ENCODE measurements around the gene SLC6A12. TPM values are rescaled to one million over a fixed set of nuclear protein-coding genes. Genes with fewer than 3 reads are reported as not detected.
"Not testable (repeated sequence)": the region's sequence is repeated elsewhere in the genome, so short reads cannot be mapped to it uniquely, and the experiment has no call there.

Gene SLC6A12
- total RNA-seq, 4 donors from 2014 or later, result 1.2 to 13.5 (median 3.0) TPM

DNA sequence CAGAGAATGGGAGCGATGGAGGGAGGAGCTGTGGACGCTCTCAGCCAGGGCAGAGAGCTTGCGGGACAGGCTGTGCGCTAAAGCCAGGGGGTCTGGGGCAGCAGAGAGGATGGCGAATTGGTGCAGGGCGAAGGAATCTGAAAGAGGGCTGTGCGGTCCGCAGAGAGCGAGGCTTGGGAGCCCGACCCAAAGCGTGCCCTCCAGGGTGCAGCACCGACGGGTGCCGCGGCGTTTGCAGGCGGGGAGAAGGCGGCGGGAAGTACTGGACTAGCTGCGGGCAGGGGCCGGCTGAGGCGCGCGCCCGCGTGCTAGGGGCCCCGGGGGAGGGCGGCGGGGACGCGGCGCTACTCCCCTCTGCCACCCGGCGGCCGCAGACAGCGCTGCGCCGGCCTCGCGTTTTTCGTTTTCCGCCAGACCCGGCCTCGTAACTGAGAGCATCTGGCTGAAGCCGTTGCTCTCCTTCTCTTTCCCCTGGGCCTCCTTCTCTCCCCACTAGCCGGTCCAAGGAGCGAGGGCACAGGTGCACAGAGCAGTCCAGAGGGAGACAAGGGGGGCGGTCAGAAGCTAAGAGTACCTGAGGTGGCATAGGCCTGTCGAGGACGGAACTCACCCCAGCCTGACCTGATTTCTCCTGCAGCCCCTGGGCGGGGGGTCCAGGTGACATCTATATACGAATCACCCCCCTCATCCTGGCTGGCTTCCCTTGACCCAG, 24.9 kb downstream of the SLC6A12 start:
- TF ChIP-seq POLR2AphosphoS5 (IDR thresholded peaks at IDR 0.05) (no peak), POLR2A (IDR thresholded peaks at IDR 0.05) (no peak), EP300 (IDR thresholded peaks at IDR 0.05; ENCODE audit: low read depth) (no peak)
- TF ChIP-seq, protein P1, sequence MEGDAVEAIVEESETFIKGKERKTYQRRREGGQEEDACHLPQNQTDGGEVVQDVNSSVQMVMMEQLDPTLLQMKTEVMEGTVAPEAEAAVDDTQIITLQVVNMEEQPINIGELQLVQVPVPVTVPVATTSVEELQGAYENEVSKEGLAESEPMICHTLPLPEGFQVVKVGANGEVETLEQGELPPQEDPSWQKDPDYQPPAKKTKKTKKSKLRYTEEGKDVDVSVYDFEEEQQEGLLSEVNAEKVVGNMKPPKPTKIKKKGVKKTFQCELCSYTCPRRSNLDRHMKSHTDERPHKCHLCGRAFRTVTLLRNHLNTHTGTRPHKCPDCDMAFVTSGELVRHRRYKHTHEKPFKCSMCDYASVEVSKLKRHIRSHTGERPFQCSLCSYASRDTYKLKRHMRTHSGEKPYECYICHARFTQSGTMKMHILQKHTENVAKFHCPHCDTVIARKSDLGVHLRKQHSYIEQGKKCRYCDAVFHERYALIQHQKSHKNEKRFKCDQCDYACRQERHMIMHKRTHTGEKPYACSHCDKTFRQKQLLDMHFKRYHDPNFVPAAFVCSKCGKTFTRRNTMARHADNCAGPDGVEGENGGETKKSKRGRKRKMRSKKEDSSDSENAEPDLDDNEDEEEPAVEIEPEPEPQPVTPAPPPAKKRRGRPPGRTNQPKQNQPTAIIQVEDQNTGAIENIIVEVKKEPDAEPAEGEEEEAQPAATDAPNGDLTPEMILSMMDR (IDR thresholded peaks at IDR 0.05), result peak; percentile 41 to 81 (median 60)
- Histone ChIP-seq H3K27ac (no peak overlapping the region), H3K9me3 (no peaks in the 10 kb centered on the region), H3K4me1 (peaks cover 3 to 9% (median 6%) of the 10 kb centered on the region in 4 donors), H3K4me3 (peak overlapping the region; percentile 19 to 44 (median 28)), H3K27me3 (peaks cover 3% of the 10 kb centered on the region), H3K36me3 (no peaks in the 10 kb centered on the region)
- WGBS, 2 donors (ENCODE audit: low coverage in 1 of 2), result 8 to 28% methylated on average over 5 to 48 of the region's 52 CpGs
- in situ Hi-C loops (cut with MboI; ENCODE audit: low pct_ligation_motif_present in 1 of 4, low pct_unique_long_range_greater_than_20kb in 1 of 4, low sequenced_read_pairs in 3 of 4), result no loop called here
- peak; percentile 59 for DNase-seq
- intact Hi-C loops (cut with DNase I; ENCODE audit: low total_unique reads), result no loop called here

DNA sequence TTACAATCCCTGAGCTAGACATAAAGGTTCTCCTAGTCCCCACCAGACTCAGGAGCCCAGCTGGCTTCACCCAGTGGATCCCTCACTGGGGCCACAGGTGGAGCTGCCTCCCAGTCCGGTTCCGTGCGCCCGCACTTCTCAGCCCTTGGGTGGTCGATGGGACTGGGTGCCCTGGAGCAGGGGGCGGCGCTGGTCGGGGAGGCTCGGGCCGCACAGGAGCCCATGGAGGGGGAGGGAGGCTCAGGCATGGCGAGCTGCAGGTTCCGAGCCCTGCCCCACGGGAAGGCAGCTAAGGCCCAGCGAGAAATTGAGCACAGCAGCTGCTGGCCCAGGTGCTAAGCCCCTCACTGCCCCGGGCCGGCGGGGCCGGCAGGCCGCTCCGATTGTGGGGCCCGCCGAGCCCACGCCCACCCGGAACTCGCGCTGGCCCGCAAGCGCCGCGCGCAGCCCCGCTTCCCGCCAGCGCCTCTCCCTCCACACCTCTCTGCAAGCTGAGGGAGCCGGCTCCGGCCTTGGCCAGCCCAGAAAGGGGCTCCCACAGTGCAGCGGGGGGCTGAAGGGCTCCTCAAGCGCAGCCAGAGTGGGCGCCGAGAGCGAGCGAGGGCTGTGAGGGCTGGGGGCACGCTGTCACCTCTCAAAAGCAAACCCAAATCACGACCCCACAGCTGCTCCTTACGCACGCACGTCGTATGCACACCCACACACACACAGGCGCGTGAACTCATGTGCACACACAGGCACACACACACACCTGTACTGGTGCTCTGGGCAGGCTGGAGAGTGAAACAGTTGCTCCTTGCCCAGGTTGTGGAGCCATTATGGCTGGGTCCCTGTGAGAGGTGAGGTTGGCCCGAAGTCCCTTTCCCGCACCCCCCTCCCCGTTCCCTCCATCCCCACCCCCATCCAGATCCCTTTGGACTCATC, 25.7 kb downstream of the SLC6A12 start:
- H3K27me3 ChIP-seq; H3K9me3 ChIP-seq; H3K27ac ChIP-seq; H3K36me3 ChIP-seq; in situ Hi-C loops (cut with MboI; ENCODE audit: low pct_ligation_motif_present in 1 of 4, low pct_unique_long_range_greater_than_20kb in 1 of 4, low sequenced_read_pairs in 3 of 4); H3K4me1 ChIP-seq; intact Hi-C loops (cut with DNase I; ENCODE audit: low total_unique reads); DNase-seq: not testable (repeated sequence)
- peak overlapping the region in 3 of 4 donors; percentile 19 to 44 (median 37) for H3K4me3 ChIP-seq
- 39 to 70% methylated on average over 2 to 46 of the region's 53 CpGs for WGBS, 2 donors (ENCODE audit: low coverage in 1 of 2)

DNA sequence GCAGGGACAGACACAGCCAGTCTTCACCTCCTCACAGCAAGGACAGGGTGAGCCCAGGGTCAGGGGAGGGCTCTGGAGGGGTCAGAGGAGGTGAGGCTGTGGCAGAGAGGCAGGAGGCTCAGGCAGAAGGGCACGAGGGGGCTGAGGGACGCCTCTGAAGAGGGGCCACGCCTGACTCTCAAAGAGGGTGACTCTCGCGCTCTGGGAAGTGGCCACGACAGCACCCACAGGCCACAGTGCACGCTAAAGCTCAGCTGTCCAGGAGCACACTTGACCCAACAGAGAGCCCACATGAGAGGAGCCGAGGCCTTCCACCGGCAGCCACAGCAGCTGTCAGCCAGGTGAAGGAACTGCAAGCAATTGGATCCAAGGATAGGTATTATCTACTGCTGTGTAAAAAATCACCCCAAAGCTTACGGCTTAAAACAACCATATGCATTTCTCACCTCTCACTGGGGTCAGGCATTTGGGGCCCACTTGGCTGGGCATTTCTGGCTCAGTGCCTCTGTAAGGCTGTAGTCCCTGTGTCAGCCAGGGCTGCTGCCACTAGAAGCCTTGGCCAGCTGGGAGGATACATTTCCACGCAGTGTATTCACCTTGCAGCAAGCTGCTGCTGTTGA, 27.8 kb downstream of the SLC6A12 start:
- WGBS, 2 donors (ENCODE audit: low coverage in 1 of 2), result 82% methylated on average over 11 of the region's 11 CpGs; no CpG with 5 or more reads in 1 of the 2 donors
- in situ Hi-C loops (cut with MboI; ENCODE audit: low pct_ligation_motif_present in 1 of 4, low pct_unique_long_range_greater_than_20kb in 1 of 4, low sequenced_read_pairs in 3 of 4), result no loop called here

DNA sequence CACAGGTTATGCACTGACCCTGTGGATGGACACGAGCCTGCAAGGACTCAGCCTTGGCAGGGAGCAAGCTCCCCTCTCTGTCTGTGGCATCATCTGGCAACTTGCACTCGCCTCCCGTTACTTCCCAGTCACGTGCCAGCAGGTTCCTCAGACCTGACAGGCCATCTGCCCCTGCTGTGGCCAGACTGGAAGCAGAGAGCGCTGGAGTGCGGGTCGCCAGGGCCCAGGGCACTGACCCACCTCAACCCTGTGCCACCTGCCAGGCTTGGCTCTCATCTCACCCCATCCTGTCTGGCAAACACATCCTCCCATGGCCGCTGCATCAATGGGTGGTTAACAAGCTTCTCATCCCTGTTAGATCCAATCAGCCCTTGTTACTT, 28.4 kb downstream of the SLC6A12 start:
- Histone ChIP-seq H3K4me3 (no peak overlapping the region), H3K27me3 (no peaks in the 10 kb centered on the region), H3K4me1 (peaks cover 3 to 9% (median 6%) of the 10 kb centered on the region in 4 donors), H3K36me3 (no peaks in the 10 kb centered on the region), H3K27ac (no peak overlapping the region), H3K9me3 (no peaks in the 10 kb centered on the region)
- no peak for TF ChIP-seq POLR2A (IDR thresholded peaks at IDR 0.05)
- TF ChIP-seq EP300 (IDR thresholded peaks at IDR 0.05; ENCODE audit: low read depth), result no peak
- no peak for TF ChIP-seq POLR2AphosphoS5 (IDR thresholded peaks at IDR 0.05)
- TF ChIP-seq, protein P1 (IDR thresholded peaks at IDR 0.05), result no peak
- in situ Hi-C loops (cut with MboI; ENCODE audit: low pct_ligation_motif_present in 1 of 4, low pct_unique_long_range_greater_than_20kb in 1 of 4, low sequenced_read_pairs in 3 of 4), result no loop called here
- intact Hi-C loops (cut with DNase I; ENCODE audit: low total_unique reads), result no loop called here
- WGBS, 2 donors (ENCODE audit: low coverage in 1 of 2), result 75% methylated on average over 6 of the region's 8 CpGs; no CpG with 5 or more reads in 1 of the 2 donors
- no peak for DNase-seq

More for the DNA sequence above, 27.8 kb downstream of the SLC6A12 start:
- intact Hi-C loops (cut with DNase I; ENCODE audit: low total_unique reads), result no loop called here
- H3K4me1 ChIP-seq, result peaks cover 3 to 9% (median 6%) of the 10 kb centered on the region in 4 donors
- TF ChIP-seq POLR2A (IDR thresholded peaks at IDR 0.05), result no peak
- TF ChIP-seq, protein P1 (IDR thresholded peaks at IDR 0.05), result no peak
- no peak overlapping the region for H3K4me3 ChIP-seq
- H3K36me3 ChIP-seq, result no peaks in the 10 kb centered on the region
- DNase-seq, result no peak
- H3K27me3 ChIP-seq, result no peaks in the 10 kb centered on the region
- no peaks in the 10 kb centered on the region for H3K9me3 ChIP-seq
- no peak overlapping the region for H3K27ac ChIP-seq
